ENCODE measurements around the gene LHX1.

Gene LHX1

DNA sequence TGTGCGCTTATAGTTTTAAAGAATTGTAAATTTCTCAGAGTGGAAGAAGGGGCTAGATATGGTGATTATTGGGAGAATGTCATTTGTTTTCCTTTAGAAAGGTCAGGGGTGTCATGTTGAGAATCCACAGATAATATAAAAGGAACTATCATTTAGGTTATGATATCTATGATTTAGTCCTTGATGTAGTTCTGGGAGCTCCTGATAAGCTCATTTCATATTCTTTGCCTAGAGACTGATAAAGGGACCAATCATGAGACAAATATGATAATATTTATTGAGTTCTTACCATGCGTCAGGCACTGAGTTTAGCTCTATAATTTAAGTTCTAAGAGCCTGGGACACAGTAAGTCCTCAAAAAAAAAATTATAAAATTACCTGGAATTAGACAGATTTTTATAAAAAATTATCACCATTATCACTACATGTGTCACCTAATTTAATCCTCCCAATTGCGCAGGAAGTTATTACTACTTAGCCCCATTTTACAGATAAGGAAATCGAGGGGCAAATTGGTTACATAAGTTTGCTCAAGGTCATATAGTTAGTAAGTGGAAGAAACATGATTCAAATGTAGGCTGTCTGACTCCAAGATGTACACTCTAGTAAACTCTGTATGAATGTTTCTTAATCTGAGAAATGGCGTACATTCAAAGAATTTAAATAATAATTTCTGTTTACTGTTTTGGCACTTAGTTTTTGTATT is 14.0 kb downstream of the LHX1 start:
- no peak for DNase-seq
- Histone ChIP-seq H3K27me3 (replicated peaks) (peaks cover 18% of the 10 kb centered on the region), H3K4me3 (ENCODE audit: low read depth, low read length) (no peak overlapping the region), H3K27ac (no peak overlapping the region), H3K36me3 (replicated peaks) (peaks cover 29% of the 10 kb centered on the region)
- in situ Hi-C loops (cut with HindIII; ENCODE audit: low pct_ligation_motif_present, low sequenced_read_pairs), result no loop called here
- TF ChIP-seq, protein P1, sequence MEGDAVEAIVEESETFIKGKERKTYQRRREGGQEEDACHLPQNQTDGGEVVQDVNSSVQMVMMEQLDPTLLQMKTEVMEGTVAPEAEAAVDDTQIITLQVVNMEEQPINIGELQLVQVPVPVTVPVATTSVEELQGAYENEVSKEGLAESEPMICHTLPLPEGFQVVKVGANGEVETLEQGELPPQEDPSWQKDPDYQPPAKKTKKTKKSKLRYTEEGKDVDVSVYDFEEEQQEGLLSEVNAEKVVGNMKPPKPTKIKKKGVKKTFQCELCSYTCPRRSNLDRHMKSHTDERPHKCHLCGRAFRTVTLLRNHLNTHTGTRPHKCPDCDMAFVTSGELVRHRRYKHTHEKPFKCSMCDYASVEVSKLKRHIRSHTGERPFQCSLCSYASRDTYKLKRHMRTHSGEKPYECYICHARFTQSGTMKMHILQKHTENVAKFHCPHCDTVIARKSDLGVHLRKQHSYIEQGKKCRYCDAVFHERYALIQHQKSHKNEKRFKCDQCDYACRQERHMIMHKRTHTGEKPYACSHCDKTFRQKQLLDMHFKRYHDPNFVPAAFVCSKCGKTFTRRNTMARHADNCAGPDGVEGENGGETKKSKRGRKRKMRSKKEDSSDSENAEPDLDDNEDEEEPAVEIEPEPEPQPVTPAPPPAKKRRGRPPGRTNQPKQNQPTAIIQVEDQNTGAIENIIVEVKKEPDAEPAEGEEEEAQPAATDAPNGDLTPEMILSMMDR (IDR thresholded peaks at IDR 0.05; ENCODE audit: low read depth, low read length, missing control alignments), result no peak

DNA sequence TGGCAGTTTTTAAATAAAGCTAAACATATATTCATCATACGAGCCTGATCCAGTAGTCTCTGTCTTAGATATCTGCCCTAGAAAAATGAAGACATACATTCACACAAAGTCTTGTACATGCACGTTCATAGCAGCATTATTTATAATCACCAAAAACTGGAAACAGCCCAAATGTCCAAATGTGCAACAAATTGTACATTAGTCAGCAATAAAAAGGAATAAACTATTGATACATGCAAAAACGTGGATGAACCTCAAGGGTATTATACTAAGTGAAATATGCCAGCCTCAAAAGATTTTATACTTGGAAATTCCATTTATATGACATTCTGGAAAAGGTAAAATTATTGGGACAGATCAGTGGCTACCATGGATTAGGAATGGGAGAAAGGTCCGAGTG is 34.2 kb downstream of the LHX1 start:
- Histone ChIP-seq H3K4me3 (ENCODE audit: low read depth, low read length) (no peak overlapping the region), H3K27me3 (replicated peaks) (no peaks in the 10 kb centered on the region), H3K36me3 (replicated peaks) (no peaks in the 10 kb centered on the region), H3K27ac (no peak overlapping the region)
- DNase-seq, result no peak
- in situ Hi-C loops (cut with HindIII; ENCODE audit: low pct_ligation_motif_present, low sequenced_read_pairs), result no loop called here
- TF ChIP-seq, protein P1 (IDR thresholded peaks at IDR 0.05; ENCODE audit: low read depth, low read length, missing control alignments), result no peak

GRCh38 chr17:36972186-36972700 is 35.0 kb downstream of the LHX1 start:
- H3K27me3 ChIP-seq (replicated peaks), result no peaks in the 10 kb centered on the region
- no peak for DNase-seq
- no peak overlapping the region for H3K27ac ChIP-seq
- in situ Hi-C loops (cut with HindIII; ENCODE audit: low pct_ligation_motif_present, low sequenced_read_pairs), result no loop called here
- no peak overlapping the region for H3K4me3 ChIP-seq (ENCODE audit: low read depth, low read length)
- no peaks in the 10 kb centered on the region for H3K36me3 ChIP-seq (replicated peaks)
- TF ChIP-seq, protein P1 (IDR thresholded peaks at IDR 0.05; ENCODE audit: low read depth, low read length, missing control alignments), result no peak

DNA sequence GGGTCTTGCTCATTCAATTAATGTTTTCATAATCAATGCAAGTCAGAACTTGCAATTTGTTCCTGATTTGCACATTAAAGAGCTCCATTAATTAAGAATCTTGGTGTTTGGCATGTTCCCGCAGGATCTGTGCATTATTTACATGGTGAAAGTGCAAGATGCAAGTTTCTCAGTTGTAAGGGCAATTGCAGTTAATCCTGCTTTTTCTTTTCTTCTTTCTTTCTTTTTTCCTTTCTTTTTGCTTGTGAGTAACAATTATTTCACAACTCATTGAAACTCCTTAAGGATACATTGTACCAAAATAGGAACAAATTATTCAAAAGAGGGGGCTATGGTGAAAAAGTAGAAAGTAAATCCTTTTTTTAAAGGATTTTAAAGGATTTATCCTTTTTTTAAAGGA is 35.6 kb downstream of the LHX1 start:
- no peak for DNase-seq
- Histone ChIP-seq H3K36me3 (replicated peaks) (no peaks in the 10 kb centered on the region), H3K27ac (no peak overlapping the region), H3K4me3 (ENCODE audit: low read depth, low read length) (no peak overlapping the region), H3K27me3 (replicated peaks) (no peaks in the 10 kb centered on the region)
- TF ChIP-seq, protein P1 (IDR thresholded peaks at IDR 0.05; ENCODE audit: low read depth, low read length, missing control alignments), result no peak
- in situ Hi-C loops (cut with HindIII; ENCODE audit: low pct_ligation_motif_present, low sequenced_read_pairs), result no loop called here

- TF ChIP-seq, protein P1 (IDR thresholded peaks at IDR 0.05; ENCODE audit: low read depth, low read length, missing control alignments), result no peak
- Histone ChIP-seq H3K36me3 (replicated peaks) (no peaks in the 10 kb centered on the region), H3K4me3 (ENCODE audit: low read depth, low read length) (no peak overlapping the region)
These were observed 38.7 kb downstream of the LHX1 start for GRCh38 chr17:36975922-36976515.

More at GRCh38 chr17:36975922-36976515, 38.7 kb downstream of the LHX1 start:
- Histone ChIP-seq H3K27ac (no peak overlapping the region), H3K27me3 (replicated peaks) (no peaks in the 10 kb centered on the region)
- in situ Hi-C loops (cut with HindIII; ENCODE audit: low pct_ligation_motif_present, low sequenced_read_pairs), result no loop called here
- no peak for DNase-seq
